H1 (cell line): ENCODE results near the gene CASTOR1.

Experiments used
- CHD2 ChIP-seq: IDR thresholded peaks from 2 replicates; pipeline ENCODE4 v1.6.1; 2012; ENCODE audit warnings: low read length, improper control_type of control experiment
- CTCF ChIP-seq, 3 experiments: IDR thresholded peaks; 1 replicate in 2 of 3; 2 replicates in 1 of 3; pipeline versions ENCODE4 v1.5.1 to v1.6.1; 2011; ENCODE audit warnings: low read length in 3 of 3, mild to moderate bottlenecking in 3 of 3, inconsistent platforms in 2 of 3, low read depth in 1 of 3, moderate library complexity in 1 of 3; ENCODE audit not compliant: insufficient read depth in 1 of 3; ENCODE audit errors: control extremely low read depth in 1 of 3
- EP300 ChIP-seq, 2 experiments: IDR thresholded peaks; 1 replicate in 1 of 2; 2 replicates in 1 of 2; pipeline ENCODE4 v1.6.1; 2011 to 2012; ENCODE audit warnings: low read depth in 2 of 2, low read length in 2 of 2, mild to moderate bottlenecking in 2 of 2, borderline replicate concordance in 1 of 2, inconsistent platforms in 1 of 2, moderate library complexity in 1 of 2
- MAX ChIP-seq: IDR thresholded peaks from 2 replicates; pipeline ENCODE4 v1.6.1; 2012; ENCODE audit warnings: inconsistent platforms
- POLR2AphosphoS5 ChIP-seq: IDR thresholded peaks from 2 replicates; pipeline ENCODE4 v1.6.1; 2011; ENCODE audit warnings: low read depth, low read length
- SIX5 ChIP-seq: IDR thresholded peaks from 2 replicates; pipeline ENCODE4 v1.6.1; 2011; ENCODE audit warnings: mild to moderate bottlenecking, low read depth, low read length
- USF2 ChIP-seq: IDR thresholded peaks from 2 replicates; pipeline ENCODE4 v1.6.1; 2011; ENCODE audit warnings: low read length, improper control_type of control experiment

- TF ChIP-seq CTCF (IDR thresholded peaks at IDR 0.05; ENCODE audit: control extremely low read depth in 1 of 3, insufficient read depth in 1 of 3, low read depth in 1 of 3, low read length in 3 of 3) (no peak), CHD2 (no peak), USF2 (no peak), EP300 (IDR thresholded peaks at IDR 0.05; ENCODE audit: borderline replicate concordance in 1 of 2, low read depth in 2 of 2, low read length in 2 of 2) (no peak), POLR2AphosphoS5 (no peak), MAX (no peak), SIX5 (no peak)
Observed at GRCh38 chr22:30325724-30326254, 36.5 kb upstream of the CASTOR1 start.
